ENCODE data around the gene MAP3K8. TPM values are rescaled to one million over a fixed set of nuclear protein-coding genes. Genes with fewer than 3 reads are reported as not detected.
"Not testable (repeated sequence)": the region's sequence is repeated elsewhere in the genome, so short reads cannot be mapped to it uniquely, and the experiment has no call there.

MAP3K8 gene
- total and polyA plus RNA-seq, 4 donors = 17.0 to 85.4 (median 69.1) TPM

DNA sequence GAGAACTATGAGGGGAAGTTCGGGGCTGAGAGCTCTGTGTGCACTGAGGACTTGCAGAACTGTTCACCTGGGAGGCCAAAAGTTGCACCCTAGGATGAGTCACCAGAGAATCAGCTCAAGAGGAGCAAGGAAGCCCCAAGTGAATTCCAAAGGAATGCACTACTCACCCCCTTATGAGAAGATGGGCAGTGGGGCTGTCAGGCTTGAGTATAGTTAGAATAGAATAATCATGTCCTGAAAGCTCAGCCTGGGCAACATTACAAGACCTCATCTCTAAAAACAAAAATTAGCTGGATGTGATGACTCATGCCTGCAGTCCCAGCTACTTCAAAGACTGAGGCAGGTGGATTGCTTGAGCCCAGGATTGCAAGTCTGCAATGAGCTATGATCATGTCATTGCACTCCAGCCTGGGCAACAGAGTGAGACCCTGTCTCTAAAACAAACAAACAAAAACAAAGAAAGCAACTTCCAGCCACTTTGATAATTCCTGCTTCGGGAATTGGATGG is 30.0 kb downstream of the MAP3K8 start:
- Histone ChIP-seq H3K9me3 (ENCODE audit: control insufficient read depth, low read length) (no peaks in the 10 kb centered on the region), H3K4me1 (ENCODE audit: control insufficient read depth in 1 of 2, insufficient read depth in 2 of 2, low read length in 2 of 2) (no peaks in the 10 kb centered on the region), H3K36me3 (ENCODE audit: control insufficient read depth in 1 of 2, insufficient read depth in 2 of 2, low read length in 1 of 2) (peaks cover 0 to 11% of the 10 kb centered on the region in 2 donors), H3K27me3 (ENCODE audit: control insufficient read depth in 1 of 2, insufficient read depth in 2 of 2, low read length in 1 of 2) (no peaks in the 10 kb centered on the region), H3K4me3 (ENCODE audit: low read length in 2 of 2) (no peak overlapping the region), H3K27ac (ENCODE audit: low read depth in 1 of 2, low read length in 2 of 2) (no peak overlapping the region)
- DNase-seq = no peak
- WGBS, 2 donors = 74 to 78% methylated on average over 2 of the region's 2 CpGs
- intact Hi-C loops (cut with DNase I) = no loop called here
- ATAC-seq (ENCODE audit: low FRiP score) = no peak

DNA sequence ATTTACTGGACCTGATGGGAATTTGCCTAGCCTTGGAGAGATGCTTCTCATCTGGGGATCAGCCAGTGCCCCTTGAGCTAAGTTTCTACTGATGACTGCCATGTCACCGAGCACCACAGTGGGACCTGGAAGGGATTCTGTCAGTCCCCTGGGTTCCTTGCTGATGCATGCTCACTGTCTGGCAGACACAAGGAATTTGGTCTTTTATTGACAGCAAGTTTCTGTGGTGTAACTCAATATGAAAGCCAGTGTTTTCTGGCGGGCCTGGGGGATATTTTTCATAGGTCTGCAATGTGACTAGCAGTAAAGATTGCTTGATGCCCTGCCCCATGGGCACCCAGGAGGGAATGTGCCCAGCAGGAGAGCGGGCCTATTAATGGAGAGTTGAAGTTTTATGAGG is 30.7 kb downstream of the MAP3K8 start:
- Histone ChIP-seq H3K27me3 (ENCODE audit: control insufficient read depth in 1 of 2, insufficient read depth in 2 of 2, low read length in 1 of 2) (no peaks in the 10 kb centered on the region), H3K36me3 (ENCODE audit: control insufficient read depth in 1 of 2, insufficient read depth in 2 of 2, low read length in 1 of 2) (peaks cover 0 to 8% of the 10 kb centered on the region in 2 donors), H3K4me1 (ENCODE audit: control insufficient read depth in 1 of 2, insufficient read depth in 2 of 2, low read length in 2 of 2) (no peaks in the 10 kb centered on the region), H3K27ac (ENCODE audit: low read depth in 1 of 2, low read length in 2 of 2) (no peak overlapping the region), H3K9me3 (ENCODE audit: control insufficient read depth, low read length) (no peaks in the 10 kb centered on the region), H3K4me3 (ENCODE audit: low read length in 2 of 2) (no peak overlapping the region)
- ATAC-seq (ENCODE audit: low FRiP score) = no peak
- intact Hi-C loops (cut with DNase I) = no loop called here
- 73 to 81% methylated on average over 3 of the region's 3 CpGs for WGBS, 2 donors
- DNase-seq = no peak

DNA sequence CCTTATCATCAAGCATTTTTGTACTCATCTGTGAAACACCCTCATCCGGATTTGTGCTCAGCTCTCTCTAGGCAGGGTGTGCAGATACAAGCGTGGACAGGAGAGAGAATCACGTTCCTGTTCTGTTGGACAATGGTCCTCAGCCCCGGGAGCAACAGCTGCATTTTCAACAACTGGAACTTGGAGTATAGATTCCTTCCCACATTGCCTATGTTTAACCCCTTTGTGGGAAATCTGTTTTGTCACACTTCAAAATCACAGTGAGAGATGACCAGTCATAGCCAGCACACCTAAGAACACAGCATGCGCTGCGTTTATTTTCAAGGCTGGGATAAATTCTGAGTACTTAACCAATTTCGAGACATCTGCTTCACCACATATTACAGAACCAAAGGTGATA is 32.5 kb downstream of the MAP3K8 start:
- H3K27me3 ChIP-seq (ENCODE audit: control insufficient read depth in 1 of 2, insufficient read depth in 2 of 2, low read length in 1 of 2) = no peaks in the 10 kb centered on the region
- no peak overlapping the region for H3K27ac ChIP-seq (ENCODE audit: low read depth in 1 of 2, low read length in 2 of 2)
- H3K36me3 ChIP-seq (ENCODE audit: control insufficient read depth in 1 of 2, insufficient read depth in 2 of 2, low read length in 1 of 2) = peaks cover 0 to 2% of the 10 kb centered on the region in 2 donors
- no peaks in the 10 kb centered on the region for H3K9me3 ChIP-seq (ENCODE audit: control insufficient read depth, low read length)
- ATAC-seq (ENCODE audit: low FRiP score) (no peak), DNase-seq (no peak)
- no peaks in the 10 kb centered on the region for H3K4me1 ChIP-seq (ENCODE audit: control insufficient read depth in 1 of 2, insufficient read depth in 2 of 2, low read length in 2 of 2)
- intact Hi-C loops (cut with DNase I) = no loop called here
- 82 to 86% methylated on average over 7 of the region's 7 CpGs for WGBS, 2 donors
- no peak overlapping the region for H3K4me3 ChIP-seq (ENCODE audit: low read length in 2 of 2)

- no peak overlapping the region for H3K4me3 ChIP-seq (ENCODE audit: low read length in 2 of 2)
- WGBS, 2 donors = 83 to 89% methylated on average over 4 of the region's 4 CpGs
- no peaks in the 10 kb centered on the region for H3K36me3 ChIP-seq (ENCODE audit: control insufficient read depth in 1 of 2, insufficient read depth in 2 of 2, low read length in 1 of 2)
Observed at GRCh38 chr10:30467651-30468338, 33.8 kb downstream of the MAP3K8 start.

GRCh38 chr10:30472414-30473155 is 38.6 kb downstream of the MAP3K8 start:
- Histone ChIP-seq H3K27me3 (ENCODE audit: control insufficient read depth in 1 of 2, insufficient read depth in 2 of 2, low read length in 1 of 2) (no peaks in the 10 kb centered on the region), H3K36me3 (ENCODE audit: control insufficient read depth in 1 of 2, insufficient read depth in 2 of 2, low read length in 1 of 2) (no peaks in the 10 kb centered on the region), H3K4me1 (ENCODE audit: control insufficient read depth in 1 of 2, insufficient read depth in 2 of 2, low read length in 2 of 2) (peaks cover 0 to 2% of the 10 kb centered on the region in 2 donors), H3K27ac (ENCODE audit: low read depth in 1 of 2, low read length in 2 of 2) (no peak overlapping the region), H3K9me3 (ENCODE audit: control insufficient read depth, low read length) (no peaks in the 10 kb centered on the region), H3K4me3 (ENCODE audit: low read length in 2 of 2) (no peak overlapping the region)
- ATAC-seq (ENCODE audit: low FRiP score) (no peak), DNase-seq (no peak)
- intact Hi-C loops (cut with DNase I) = no loop called here
- 91 to 95% methylated on average over 4 of the region's 4 CpGs for WGBS, 2 donors

More at GRCh38 chr10:30467651-30468338, 33.8 kb downstream of the MAP3K8 start:
- H3K27ac ChIP-seq (ENCODE audit: low read depth in 1 of 2, low read length in 2 of 2) = no peak overlapping the region
- DNase-seq (no peak), ATAC-seq (ENCODE audit: low FRiP score) (no peak)
- no peaks in the 10 kb centered on the region for H3K27me3 ChIP-seq (ENCODE audit: control insufficient read depth in 1 of 2, insufficient read depth in 2 of 2, low read length in 1 of 2)
- no peaks in the 10 kb centered on the region for H3K4me1 ChIP-seq (ENCODE audit: control insufficient read depth in 1 of 2, insufficient read depth in 2 of 2, low read length in 2 of 2)
- intact Hi-C loops (cut with DNase I) = no loop called here
- H3K9me3 ChIP-seq (ENCODE audit: control insufficient read depth, low read length) = no peaks in the 10 kb centered on the region

DNA sequence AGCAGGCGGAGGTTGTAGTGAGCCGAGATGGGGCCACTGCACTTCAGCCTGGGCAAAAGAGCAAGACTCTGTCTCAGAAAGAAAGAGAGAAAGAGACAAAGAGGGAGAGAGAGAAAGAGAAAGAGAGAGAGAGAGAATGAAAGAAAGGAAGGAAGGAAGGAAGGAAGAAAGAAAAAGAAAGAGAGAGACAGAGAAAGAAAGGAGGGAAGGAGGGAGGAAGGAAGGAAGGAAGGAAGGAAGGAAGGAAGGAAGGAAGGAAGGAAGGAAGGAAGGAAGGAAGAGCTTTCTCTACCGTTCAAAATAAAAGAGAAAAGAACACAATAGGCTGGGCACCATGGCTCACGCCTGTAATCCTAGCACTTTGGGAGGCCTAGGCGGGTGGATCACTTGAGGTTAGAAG is 41.5 kb downstream of the MAP3K8 start:
- H3K27ac ChIP-seq (ENCODE audit: low read depth in 1 of 2, low read length in 2 of 2); ATAC-seq (ENCODE audit: low FRiP score); H3K27me3 ChIP-seq (ENCODE audit: control insufficient read depth in 1 of 2, insufficient read depth in 2 of 2, low read length in 1 of 2); H3K36me3 ChIP-seq (ENCODE audit: control insufficient read depth in 1 of 2, insufficient read depth in 2 of 2, low read length in 1 of 2); DNase-seq; H3K4me1 ChIP-seq (ENCODE audit: control insufficient read depth in 1 of 2, insufficient read depth in 2 of 2, low read length in 2 of 2); H3K4me3 ChIP-seq (ENCODE audit: low read length in 2 of 2); H3K9me3 ChIP-seq (ENCODE audit: control insufficient read depth, low read length); intact Hi-C loops (cut with DNase I): not testable (repeated sequence)
- WGBS, 2 donors = 75 to 76% methylated on average over 5 of the region's 5 CpGs

DNA sequence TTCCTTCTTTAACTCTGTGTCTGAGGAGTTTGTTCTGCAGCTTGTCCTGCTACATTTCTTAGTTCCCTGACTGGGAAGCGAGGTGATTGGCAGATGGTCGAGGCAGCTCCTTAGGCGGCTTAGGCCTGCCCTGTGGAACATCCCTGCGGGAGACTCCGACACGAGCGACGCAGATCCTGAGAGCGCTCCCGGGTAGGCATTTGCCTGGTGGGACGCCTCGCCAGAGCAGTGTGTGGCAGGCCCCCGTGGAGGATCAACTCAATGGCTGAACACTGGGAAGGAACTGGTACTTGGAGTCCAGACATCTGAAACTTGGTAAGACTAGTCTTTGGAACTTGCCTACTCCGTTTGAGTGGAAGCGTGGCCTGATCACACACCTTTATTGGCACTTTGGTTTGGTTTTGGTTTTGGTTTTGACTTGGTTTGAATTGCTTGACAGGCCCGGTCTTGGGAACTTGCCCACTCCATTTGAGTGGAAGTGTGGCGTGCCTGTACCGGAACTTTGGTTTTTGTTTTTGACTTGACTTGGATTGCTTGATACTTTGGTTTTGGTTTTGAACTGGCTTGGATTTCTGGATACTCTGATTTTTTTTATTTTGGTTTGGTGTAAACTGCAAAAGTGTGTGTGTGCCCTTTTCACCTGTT is 42.6 kb downstream of the MAP3K8 start:
- intact Hi-C loops (cut with DNase I) = no loop called here
- no peaks in the 10 kb centered on the region for H3K9me3 ChIP-seq (ENCODE audit: control insufficient read depth, low read length)
- ATAC-seq (ENCODE audit: low FRiP score) (no peak), DNase-seq (no peak)
- peaks cover 0 to 2% of the 10 kb centered on the region in 2 donors for H3K4me1 ChIP-seq (ENCODE audit: control insufficient read depth in 1 of 2, insufficient read depth in 2 of 2, low read length in 2 of 2)
- H3K4me3 ChIP-seq (ENCODE audit: low read length in 2 of 2) = no peak overlapping the region
- no peaks in the 10 kb centered on the region for H3K27me3 ChIP-seq (ENCODE audit: control insufficient read depth in 1 of 2, insufficient read depth in 2 of 2, low read length in 1 of 2)
- 92 to 93% methylated on average over 18 of the region's 18 CpGs for WGBS, 2 donors
- no peaks in the 10 kb centered on the region for H3K36me3 ChIP-seq (ENCODE audit: control insufficient read depth in 1 of 2, insufficient read depth in 2 of 2, low read length in 1 of 2)
- H3K27ac ChIP-seq (ENCODE audit: low read depth in 1 of 2, low read length in 2 of 2) = no peak overlapping the region

DNA sequence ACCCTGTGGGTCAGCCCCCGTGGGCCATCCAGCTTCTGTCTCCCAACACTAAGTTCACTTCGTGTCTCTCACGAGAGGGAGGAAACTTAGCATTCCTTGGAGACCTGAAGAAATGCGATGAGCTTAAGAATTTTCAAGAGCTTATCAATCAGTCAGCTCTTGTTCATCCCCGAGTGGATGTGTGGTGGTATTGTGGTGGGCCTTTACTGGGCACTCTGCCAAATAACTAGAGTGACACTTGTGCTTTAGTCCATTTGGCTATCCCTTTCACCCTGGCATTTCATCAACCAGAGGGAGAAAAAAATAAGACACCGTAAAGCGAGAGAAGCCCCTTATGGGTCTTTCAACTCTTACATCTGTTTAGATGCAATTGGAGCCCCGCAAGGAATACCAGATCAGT is 45.5 kb downstream of the MAP3K8 start:
- H3K27ac ChIP-seq (ENCODE audit: low read depth in 1 of 2, low read length in 2 of 2); H3K36me3 ChIP-seq (ENCODE audit: control insufficient read depth in 1 of 2, insufficient read depth in 2 of 2, low read length in 1 of 2); H3K4me1 ChIP-seq (ENCODE audit: control insufficient read depth in 1 of 2, insufficient read depth in 2 of 2, low read length in 2 of 2); DNase-seq; H3K9me3 ChIP-seq (ENCODE audit: control insufficient read depth, low read length); ATAC-seq (ENCODE audit: low FRiP score); H3K4me3 ChIP-seq (ENCODE audit: low read length in 2 of 2); intact Hi-C loops (cut with DNase I); H3K27me3 ChIP-seq (ENCODE audit: control insufficient read depth in 1 of 2, insufficient read depth in 2 of 2, low read length in 1 of 2): not testable (repeated sequence)
- 79 to 80% methylated on average over 8 of the region's 8 CpGs for WGBS, 2 donors

All from aorta (tissue), 5 donors.